Measurements from ENCODE around the gene GLYATL2. TPM values are rescaled to one million over a fixed set of nuclear protein-coding genes. Genes with fewer than 3 reads are reported as not detected.

The GLYATL2 gene
- total and polyA plus RNA-seq, 4 donors: 0.24 TPM; not detected in 3

DNA sequence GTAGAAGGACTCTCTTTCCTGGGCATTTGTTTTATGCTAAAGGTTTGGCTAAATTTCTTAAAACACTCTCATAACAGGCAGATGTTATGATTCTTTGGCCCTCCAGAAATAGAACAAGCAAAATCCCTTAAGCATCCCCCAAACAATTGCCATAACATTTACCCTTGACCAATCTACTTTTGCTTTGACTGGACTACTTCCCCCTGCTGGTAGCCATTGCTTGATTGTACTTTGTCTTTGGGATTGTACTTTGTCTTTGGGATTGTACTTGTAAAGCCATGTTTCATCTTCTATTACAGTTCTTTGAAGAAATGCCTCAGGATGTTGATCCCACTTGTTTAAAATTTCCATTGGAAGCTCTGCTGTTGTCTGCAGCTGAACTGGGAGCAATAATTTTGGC, 59.5 kb downstream of the GLYATL2 start:
- ATAC-seq (ENCODE audit: low FRiP score): no peak
- H3K4me3 ChIP-seq (ENCODE audit: low read length in 2 of 2): no peak overlapping the region
- no peak for DNase-seq
- no peaks in the 10 kb centered on the region for H3K36me3 ChIP-seq (ENCODE audit: control insufficient read depth in 1 of 2, insufficient read depth in 2 of 2, low read length in 1 of 2)
- peaks cover 4% of the 10 kb centered on the region for H3K9me3 ChIP-seq (ENCODE audit: control insufficient read depth, low read length)
- H3K4me1 ChIP-seq (ENCODE audit: control insufficient read depth in 1 of 2, insufficient read depth in 2 of 2, low read length in 2 of 2): no peaks in the 10 kb centered on the region
- intact Hi-C loops (cut with DNase I): no loop called here
- no peak overlapping the region for H3K27ac ChIP-seq (ENCODE audit: low read depth in 1 of 2, low read length in 2 of 2)
- peaks cover 0 to 4% of the 10 kb centered on the region in 2 donors for H3K27me3 ChIP-seq (ENCODE audit: control insufficient read depth in 1 of 2, insufficient read depth in 2 of 2, low read length in 1 of 2)

Other genes starting within 250 kb of the GLYATL2 start
- gene CNTF, start 222.0 kb downstream of the GLYATL2 start, total RNA-seq: 1 to 10 TPM; 1.9 to 3.1 TPM
- gene CNTF, start 222.0 kb downstream of the GLYATL2 start, polyA plus RNA-seq: 1 to 10 TPM in 1 of 2 donors, under 1 TPM in 1; 0.26 to 1.3 TPM
- gene GLYAT, start 112.8 kb downstream of the GLYATL2 start, total RNA-seq: not detected
- gene GLYAT, start 112.8 kb downstream of the GLYATL2 start, polyA plus RNA-seq: not detected
- not detected for gene GLYATL1, start 94.8 kb upstream of the GLYATL2 start, total RNA-seq
- not detected for gene GLYATL1, start 94.8 kb upstream of the GLYATL2 start, polyA plus RNA-seq
- not detected for gene GLYATL1B, start 241.6 kb upstream of the GLYATL2 start, total RNA-seq
- gene GLYATL1B, start 241.6 kb upstream of the GLYATL2 start, polyA plus RNA-seq: not detected

Data from aorta (tissue), 5 donors.